Ecto neural progenitor cell (in vitro differentiated cells): ENCODE data around the gene PTPN23.

Experiments
- DNase-seq: peaks from one replicate; pipeline ENCODE4 v3.0.0-alpha.2; 2018; ENCODE audit warnings: low spot score

Gene PTPN23

DNA sequence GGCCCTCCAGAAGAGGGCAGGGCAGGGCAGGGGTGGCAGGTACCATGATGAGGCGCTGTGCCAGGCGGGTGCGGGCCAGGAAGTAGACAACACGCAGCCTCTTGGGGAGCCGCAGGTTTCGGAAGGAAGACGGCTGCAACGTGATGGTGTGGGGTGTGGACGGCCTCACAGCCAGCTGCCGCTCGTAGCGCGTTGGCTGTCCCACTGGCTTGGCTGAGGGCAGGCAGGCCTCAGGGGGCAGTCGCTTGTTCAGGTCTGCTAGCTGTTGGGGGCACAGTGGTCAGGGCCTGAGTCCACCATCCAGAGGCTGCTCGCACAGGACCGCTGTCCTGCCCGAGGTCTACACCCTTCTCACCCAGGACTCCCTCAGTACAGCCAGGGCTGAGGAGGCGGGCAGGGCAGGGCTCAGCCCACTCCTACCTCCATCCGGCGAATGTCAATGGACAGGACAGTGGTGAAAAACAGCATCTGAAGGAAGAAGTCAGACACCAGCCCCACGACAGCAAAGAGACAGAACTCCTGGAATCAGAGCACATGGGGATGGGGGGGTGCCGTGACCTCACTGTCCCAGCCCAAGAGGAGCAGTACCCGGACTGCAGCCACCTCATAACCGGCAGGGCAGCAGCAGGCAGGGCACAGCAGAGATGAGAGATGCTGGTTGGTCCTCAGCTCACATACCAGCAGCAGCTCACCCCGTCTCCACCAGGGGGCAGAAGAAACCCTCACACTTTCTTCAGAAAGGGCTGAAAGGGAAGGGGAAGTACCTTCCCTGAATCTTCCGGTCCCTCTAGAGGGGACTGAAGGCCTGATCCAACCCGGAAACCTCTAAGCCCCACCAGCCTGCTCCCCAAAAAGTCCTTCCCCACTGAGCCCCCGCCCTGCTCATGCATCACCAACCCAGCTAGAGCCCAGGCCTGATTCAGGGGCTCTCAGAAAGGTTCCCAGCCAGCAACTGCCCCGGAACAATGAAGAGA lies 40.0 kb downstream of the PTPN23 start:
- DNase-seq = peak; percentile 91

DNA sequence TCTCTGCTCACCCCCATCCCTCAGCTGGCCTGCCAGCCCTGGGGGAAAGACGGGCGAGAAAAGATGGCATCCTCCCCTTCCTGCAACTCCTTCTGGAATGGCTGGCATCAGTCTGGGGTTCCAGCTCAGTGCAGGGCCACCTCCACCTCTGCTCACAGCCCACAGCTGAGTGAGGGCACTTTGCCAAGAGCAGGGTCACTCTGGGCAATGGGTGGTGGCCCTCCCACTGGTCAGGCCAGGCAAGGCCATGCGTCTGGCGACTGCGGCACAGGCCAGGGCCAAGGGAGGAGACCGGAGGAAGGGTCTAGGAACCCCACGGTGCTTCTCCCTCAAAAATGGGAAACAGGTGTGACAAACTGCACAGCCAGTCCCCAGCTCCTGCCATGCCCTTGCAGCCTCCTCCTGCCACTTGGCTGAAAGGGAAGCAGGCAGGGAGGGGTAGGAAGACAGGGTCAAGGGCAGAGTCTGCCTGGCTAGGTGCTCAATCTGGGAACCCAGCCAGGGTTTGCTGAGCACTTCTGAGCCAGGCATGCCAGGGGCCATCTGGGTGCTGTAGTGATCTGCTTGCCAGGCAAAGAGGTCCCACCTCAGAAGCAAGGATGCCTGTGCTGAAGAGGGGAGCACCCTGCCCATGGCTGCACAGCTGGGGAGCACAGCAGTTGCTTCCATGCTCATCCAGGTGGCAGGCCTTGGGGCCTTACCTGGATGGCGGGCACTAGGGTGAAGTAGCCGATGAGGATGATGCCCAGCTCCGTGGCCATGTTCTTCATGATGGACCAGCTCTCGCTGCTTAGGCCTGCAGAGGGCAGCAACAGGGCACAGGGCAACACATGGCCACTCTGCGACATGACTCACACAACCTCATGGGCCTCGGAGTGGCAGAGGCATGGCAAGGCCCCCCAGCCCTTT lies 41.2 kb downstream of the PTPN23 start:
- DNase-seq = no peak

DNA sequence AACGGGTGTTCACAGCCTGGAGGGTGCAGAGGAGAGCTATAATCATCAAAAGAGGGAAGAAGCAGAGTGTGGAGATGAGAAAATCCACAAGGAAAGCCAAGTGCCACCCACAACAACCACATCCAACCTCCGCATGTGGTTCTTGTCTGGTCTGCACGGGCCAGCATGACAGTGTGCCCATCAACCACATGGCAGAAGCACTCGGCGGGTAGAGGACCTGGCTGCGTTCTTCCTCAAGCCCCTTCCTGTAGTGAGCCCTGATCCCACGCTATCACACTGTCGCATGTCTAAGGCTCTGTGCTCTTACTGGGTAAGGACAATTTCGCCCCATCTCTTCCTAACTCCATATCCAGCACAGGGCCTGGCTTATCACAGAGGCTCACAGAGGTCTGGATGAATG lies 41.9 kb downstream of the PTPN23 start:
- DNase-seq = no peak

DNA sequence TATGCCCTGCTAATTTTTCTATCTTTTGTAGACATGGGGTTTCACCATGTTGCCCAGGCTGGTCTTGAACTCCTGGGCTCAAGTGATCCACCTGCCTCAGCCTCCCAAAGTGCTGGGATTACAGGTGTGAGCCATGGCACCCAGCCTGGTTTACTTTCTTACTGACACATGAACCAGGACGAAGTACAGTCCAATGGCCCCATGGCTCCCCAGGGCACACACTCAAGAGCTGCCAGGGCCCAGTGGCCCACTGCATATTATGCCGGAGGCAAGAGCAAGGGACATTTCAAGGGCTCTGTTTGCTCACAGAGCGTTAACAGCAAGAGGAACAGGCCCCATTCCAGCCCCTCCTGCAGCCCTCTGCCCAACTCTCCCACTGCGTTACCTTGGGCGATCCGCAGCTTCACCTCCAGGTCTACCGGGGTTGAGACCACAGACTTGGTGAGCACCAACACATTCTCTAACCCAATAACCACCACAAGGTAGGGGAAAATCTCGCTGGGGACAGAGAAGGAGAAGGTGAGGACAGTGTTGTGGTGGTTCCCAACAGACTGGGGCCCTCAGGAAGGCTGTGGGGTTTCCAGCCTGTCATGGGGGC lies 42.8 kb downstream of the PTPN23 start:
- DNase-seq = no peak

DNA sequence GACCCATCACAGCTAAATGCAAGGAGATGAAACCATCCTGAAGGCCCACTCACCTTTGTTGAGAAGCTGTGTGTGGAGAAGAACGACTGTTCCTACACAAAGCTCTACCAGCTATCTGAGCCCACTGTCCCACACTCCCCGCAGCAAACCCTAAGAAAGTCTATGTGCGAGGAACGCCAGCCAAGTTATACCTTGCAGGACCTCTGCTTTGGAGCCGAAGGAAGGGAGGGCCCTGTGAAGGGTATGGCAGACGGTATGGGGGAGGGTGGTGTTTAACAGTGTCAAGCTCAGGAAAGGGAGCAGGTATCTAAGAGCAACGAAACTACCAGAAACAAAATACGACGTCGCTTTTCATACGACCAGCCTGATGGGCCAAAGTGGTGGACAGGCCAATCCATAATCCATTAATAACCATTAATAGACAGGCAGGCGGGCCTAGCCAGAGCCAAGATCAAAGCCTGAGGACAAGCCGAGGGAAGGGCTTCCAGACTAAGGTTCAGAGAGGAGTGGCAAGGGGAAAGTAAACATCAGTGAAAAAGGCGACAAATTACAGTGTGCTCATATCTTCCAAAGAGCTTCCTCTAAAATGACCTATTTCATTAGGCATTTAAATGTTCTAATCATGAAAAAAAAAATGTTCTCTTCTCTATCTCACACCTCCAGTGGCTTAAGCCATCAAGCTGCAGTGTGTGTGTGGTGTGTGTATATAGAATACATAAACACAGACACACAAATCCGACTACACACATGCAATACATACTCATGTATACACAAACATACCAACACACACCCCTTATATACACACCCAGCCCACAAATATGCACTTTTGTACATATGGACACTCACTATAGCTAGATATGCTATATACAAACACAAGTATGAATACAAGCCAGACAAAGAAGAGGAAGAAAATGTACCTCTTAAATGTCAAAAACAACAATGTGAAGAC lies 43.9 kb downstream of the PTPN23 start:
- DNase-seq = no peak

DNA sequence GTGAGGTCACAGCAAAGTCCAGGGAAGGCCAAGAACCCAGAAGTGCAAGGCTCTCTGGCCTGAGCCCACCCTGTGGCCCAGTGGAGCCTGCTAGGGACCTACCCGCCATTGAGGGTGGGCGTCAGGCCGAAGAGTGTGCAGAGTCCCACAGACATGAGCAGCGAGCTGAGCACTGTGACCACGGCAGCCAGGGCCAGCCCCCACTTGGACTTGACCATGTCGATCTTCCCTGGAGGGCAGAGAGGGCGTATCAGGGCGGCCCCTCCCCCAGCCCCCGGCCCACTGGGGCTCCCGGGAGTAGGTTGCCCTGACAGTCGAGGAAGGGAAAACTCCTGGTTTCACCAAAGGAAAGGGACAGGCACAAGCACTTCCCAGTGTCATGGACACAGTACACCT lies 44.6 kb downstream of the PTPN23 start:
- no peak for DNase-seq

DNA sequence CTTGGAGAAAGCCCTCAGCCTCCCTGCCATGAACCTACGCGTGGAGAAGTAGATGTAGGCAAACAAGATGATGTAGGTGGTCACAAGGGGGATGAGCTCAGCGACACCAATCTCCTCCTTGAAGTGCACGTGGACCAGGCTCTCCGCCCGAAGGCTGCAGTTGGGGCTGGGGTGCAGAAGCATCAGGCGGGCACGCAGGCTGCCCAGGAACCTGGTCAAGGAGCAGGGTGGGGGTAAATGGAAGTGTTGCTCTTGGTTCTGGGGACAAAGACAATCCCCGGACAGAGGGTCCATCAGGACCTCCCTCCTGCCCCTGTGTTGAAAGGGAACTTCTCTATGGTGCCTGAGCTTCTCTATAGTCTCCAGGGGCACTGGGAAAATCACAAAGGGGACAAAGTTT lies 45.1 kb downstream of the PTPN23 start:
- DNase-seq = peak; percentile 19

DNA sequence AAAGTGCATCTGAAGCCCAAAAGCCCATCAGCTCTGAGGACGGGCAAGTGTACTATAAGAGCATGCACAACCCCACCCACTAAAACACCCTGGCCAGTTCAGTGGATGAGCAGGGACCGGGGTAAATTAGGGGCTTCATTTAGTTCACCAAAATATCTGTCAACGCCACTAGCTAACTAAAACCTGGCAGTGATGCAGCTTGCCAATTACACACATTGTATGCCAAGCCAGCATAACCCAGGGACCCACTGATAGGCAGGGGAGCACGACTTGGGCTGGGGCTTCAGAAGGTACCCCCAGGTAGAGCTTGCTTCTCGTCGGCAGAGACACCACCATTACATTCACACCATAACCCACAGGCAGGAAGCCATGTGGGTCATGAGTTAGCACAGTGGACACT lies 47.0 kb downstream of the PTPN23 start:
- no peak for DNase-seq

DNA sequence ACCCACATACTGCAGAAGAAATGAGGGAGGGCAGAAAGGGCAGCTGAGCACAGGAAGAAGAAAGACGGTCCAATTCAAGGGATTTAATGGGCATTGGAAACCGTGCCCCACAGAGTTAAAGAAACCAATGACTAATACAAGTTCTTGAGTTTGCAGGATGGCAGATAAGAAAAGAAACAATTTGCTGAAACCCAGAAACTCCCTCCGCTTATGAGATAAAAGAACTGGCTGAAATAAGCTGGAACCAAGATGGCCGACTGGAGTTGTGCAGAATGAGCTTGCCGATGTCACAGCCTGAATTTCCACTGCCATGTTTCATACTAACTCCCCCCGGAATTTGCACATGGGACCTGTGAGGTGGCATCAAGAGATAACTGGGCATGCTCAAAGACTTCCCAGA lies 47.8 kb downstream of the PTPN23 start:
- DNase-seq = peak; percentile 5

DNA sequence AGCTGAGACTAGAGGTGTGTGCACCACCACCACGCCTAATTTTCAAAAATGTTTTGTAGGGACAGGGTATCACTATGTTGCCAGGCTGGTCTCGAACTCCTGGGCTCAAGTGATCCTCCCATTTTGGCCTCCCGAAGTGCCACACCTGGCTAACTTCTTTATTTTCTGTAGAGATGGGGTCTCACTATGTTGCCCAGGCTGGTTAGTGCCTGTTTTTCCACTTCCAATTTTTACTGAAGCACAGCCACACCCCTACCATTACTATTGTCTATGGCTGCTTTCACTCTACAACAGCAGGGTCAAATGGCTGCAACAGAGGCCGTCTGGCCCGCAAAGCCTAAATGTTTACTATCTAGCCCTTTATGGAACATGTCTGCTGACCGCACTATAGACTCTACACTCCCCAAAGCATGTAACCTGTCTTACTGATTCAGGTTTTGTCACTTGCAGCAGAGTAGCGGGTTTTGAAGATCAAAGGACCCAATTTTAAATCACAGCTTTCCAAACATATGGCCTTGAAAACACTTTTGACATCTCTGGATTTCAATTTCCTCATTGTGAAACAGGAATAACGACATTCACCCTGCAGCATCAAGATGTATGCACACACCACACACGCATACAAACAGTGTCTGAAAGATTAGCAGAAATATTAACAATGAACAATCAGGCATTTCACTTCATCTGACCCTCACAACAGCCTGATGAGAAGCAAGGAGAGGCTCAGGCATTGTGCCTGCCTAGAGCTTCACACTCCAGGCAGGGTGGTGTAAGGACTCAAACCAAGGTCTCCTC lies 48.9 kb downstream of the PTPN23 start:
- peak; percentile 22 for DNase-seq

DNA sequence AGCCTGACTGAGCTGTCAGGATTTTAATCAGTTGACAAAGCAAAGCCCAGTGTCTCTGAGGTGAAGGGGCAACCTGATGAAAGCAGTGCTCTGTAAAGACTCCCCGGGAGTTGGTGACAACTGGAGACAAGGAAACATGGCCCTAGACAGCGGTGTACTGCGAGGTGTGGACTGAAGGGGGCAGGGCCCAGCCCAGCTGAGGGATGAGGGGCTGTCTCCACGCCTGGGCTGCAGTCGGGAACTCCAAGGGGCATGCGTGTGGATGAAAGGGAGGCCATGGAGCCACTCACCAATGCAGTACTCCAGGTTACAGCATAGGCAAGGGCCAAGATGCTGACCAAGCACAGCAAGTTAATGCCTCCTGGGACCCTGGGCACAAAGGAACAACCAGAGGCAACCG lies 49.8 kb downstream of the PTPN23 start:
- DNase-seq = peak; percentile 31

DNA sequence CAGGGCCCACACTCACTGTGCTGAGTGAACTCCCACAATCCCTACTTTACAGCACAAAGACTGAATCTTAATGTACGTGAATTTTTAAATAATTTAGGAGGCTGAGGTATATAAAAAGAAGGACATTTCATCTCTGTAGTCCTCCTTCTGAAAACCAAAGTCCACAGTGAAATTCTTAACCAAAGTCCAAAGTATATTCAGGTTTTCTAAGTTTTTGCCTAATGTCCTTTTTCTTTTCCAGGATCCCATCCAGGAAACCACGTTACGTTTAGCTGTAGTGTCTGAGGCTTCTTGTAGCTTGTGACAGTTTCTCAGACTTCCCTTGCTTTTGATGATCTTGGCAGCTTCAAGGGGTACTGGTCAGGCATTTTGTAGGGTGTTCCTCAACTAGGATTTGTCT lies 50.4 kb downstream of the PTPN23 start:
- DNase-seq = no peak

DNA sequence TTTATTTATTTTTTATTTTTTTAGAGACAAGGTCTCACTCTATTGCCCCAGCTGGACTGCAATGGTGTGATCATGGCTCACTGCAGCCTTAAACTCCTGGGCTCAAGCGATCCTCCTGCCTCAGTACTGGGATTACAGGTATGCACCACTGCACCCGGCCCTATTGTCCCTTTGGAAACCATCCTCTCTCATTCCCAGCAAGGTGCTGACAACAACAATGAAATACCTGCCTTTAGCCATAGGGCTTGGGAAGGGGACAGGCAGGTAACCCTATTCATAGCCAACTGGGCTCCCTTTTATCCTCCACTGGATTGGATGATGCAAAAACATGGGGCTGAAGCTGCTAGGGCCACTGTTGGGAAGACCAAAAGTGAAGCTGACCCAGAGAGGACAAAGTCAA lies 51.9 kb downstream of the PTPN23 start:
- DNase-seq = peak; percentile 29

DNA sequence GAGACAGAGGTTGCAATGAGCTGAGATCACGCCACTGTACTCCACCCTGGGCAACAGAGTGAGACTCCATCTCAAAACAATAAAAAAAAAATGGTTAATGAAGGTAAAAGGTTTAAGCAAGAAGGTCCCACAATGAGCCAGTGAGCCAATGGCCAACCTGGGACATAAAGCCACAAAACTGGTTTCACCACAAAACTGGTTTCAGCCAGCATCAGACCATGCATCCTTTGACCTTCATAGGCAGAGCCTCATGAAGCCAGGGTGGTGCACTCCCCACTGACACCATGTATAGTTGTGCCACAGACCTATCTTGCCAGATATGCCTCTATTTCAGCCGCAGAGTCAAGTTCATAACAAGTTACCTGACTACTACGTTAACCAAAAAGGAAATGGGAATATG lies 53.0 kb downstream of the PTPN23 start:
- DNase-seq = peak; percentile 21

DNA sequence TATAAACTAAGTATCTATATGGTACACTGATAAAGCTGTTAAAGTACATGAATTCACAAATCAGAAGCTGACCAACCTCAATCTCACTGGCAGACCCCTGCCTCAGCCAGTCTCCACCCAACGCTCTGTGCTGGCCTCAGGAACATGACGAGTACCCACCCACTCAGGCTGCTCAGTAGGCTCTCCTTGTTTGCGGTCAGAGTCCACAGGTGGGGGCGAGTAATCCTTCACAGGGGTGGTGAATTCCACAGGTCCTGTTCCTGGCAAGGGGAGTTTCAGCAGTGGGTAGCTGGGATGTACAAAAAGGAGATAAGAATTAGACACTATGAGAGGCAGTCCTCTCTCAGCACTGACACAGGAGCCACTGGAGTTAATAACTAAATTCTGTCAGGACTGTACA lies 54.0 kb downstream of the PTPN23 start:
- peak; percentile 20 for DNase-seq

DNA sequence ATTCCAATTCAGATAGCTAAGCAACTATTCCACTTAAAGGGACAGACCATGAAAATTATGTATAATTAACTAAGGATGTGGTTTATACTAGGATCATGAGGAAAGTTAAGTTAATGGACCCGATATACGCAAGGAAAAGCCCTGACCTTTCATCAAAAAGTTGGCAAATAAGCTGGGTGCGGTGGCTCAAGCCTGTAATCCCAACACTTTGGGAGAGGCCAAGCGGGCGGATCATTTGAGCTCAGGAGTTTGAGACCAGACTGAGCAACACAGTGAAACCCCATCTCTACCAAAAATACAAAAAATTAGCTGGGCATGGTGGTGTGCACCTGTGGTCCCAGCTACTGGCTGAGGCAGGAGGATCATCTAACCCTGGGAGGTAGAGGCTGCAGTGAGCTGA lies 55.4 kb downstream of the PTPN23 start:
- peak; percentile 10 for DNase-seq

DNA sequence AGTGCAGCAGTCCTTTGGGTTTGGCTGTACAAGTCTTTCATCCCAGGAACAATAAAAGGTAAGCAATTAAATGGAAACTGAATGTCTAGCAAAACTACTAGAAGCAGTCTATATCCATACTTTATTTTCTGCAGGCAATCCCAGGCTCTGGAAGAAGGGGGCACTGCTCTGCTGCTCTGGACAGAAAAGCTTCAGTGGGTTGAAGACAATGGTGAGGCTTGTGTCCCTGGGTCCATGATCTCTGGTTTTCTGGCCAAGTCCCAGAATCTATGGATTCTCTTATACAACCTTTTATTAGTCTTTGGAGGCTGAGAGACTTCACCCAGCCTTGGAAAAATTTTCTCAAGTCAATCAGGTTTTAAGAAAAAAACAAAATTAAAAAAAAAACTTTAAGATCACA lies 59.3 kb downstream of the PTPN23 start:
- peak; percentile 43 for DNase-seq

DNA sequence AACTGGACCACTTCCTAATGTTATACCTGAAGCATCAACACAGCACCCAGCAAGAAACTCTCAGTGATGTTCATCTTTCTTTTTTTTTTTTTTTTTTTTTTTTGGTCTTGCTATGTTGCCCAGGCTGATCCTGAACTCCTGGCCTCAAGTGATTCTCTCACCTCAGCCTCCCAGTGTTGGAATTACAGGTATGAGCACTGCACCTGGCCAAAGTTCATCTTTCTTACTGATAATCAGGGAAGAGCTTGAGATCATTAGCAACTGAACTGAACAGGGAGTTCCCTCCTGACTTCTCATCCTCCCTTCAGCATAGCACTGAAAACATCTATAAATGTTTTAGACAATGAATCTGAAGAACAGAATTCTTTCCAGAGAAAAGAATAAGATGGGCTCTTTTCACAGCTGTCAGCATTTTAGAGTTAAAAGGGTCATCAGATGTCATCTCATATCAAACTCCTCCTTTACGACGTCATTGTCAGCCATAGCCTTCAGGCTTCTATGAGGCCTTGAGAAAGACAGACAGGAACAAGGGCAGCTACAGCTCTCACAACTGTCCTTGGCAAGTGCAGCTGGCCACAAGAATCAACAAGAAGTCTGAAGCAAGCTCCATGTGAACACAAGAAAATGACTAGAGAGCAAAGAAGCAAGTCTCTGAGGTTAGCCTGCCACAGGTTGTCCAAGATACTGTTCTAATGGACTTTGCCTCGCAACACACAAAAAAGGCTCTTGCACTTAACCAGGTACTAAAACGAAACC lies 61.2 kb downstream of the PTPN23 start:
- peak; percentile 13 for DNase-seq

DNA sequence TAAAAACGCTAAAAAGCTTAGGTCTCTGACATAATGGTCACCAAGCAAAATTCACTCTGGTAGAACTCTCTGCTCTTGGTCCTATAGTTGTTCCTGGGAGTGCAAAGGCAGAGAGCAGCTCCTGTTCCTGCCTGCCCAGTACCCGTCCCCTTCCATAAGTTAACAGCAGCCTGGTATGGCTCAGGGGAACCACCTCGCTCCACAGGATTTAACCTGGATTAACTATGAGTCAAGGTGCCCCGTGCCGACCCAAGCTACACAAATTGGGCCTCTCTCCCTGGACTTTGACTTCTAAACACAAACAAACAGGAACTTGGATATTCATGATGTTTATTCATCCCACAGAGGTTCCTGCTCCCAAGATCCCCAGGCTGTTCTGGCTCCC lies 62.8 kb downstream of the PTPN23 start:
- DNase-seq = peak; percentile 37

DNA sequence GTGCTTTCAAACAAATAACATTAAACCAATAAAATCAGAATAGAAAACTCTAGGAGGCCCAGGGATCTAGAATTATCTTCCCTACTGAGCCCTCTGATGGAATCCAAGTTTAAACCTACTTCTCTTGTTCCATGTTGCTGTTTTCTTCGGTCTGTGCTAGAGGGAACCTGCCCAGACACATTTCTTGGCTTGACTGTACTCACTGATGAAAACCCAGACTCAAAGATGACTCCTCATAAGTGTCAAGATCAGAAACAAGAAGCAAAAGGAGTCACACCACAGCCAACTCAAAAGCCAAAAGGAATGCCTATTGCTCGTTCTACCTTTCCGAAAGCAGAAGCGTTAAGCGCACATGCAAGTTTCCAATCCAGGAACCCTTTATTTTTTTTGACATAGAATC lies 63.3 kb downstream of the PTPN23 start:
- no peak for DNase-seq
